Loucy (cell line): ENCODE measurements around the gene ALDH1L1.

Experiments
- H2AFZ ChIP-seq: fragments of 200-600 bp; sonication (generic); 2 replicates; pipeline ENCODE4 v1.6.0; 2016; ENCODE audit warnings: antibody characterized with exemption, mild to moderate bottlenecking, low read length, moderate library complexity
- H3F3A ChIP-seq: fragments of 200-600 bp; 2 replicates; pipeline ENCODE4 v1.6.0; 2016; ENCODE audit warnings: antibody characterized with exemption, low read depth, mild to moderate bottlenecking
- H3K27me3 ChIP-seq: fragments of 200-600 bp; sonication (generic); 2 replicates; pipeline ENCODE4 v1.6.1; 2014; ENCODE audit warnings: low read length, mild to moderate bottlenecking; ENCODE audit not compliant: insufficient read depth, poor library complexity, severe bottlenecking
- H3K36me3 ChIP-seq: fragments of 200-600 bp; sonication (generic); 2 replicates; pipeline ENCODE4 v1.6.1; 2016; ENCODE audit warnings: low read length; ENCODE audit not compliant: insufficient read depth
- H3K4me1 ChIP-seq: fragments of 200-600 bp; sonication (generic); 2 replicates; pipeline ENCODE4 v1.5.1; 2014; ENCODE audit warnings: low read length, mild to moderate bottlenecking; ENCODE audit not compliant: insufficient read depth, poor library complexity, severe bottlenecking
- H3K4me2 ChIP-seq: fragments of 200-600 bp; sonication (generic); 2 replicates; pipeline ENCODE4 v1.6.0; 2014; ENCODE audit warnings: antibody characterized with exemption, low read length, low read depth, mild to moderate bottlenecking; ENCODE audit not compliant: poor library complexity, severe bottlenecking
- H3K4me3 ChIP-seq: fragments of 200-600 bp; sonication (generic); 2 replicates; pipeline ENCODE4 v1.5.1; 2014; ENCODE audit warnings: low read length, mild to moderate bottlenecking, mixed read lengths; ENCODE audit not compliant: poor library complexity, severe bottlenecking
- H3K79me2 ChIP-seq: fragments of 200-600 bp; sonication (generic); 2 replicates; pipeline ENCODE4 v1.6.1; 2014; ENCODE audit warnings: low read length; ENCODE audit not compliant: insufficient read depth
- H3K9ac ChIP-seq: fragments of 200-600 bp; sonication (generic); 2 replicates; pipeline ENCODE4 v1.6.0; 2014; ENCODE audit warnings: mild to moderate bottlenecking, low read depth, low read length, moderate library complexity; ENCODE audit not compliant: poor library complexity, severe bottlenecking
- H3K9me2 ChIP-seq: fragments of 200-600 bp; sonication (generic); replicated peaks from 2 replicates; pipeline ENCODE4 v1.6.1; 2016; ENCODE audit warnings: low read depth, low read length, mixed read lengths
- H3K9me3 ChIP-seq: fragments of 200-600 bp; sonication (generic); 2 replicates; pipeline ENCODE4 v1.6.1; 2014; ENCODE audit warnings: mild to moderate bottlenecking, antibody characterized with exemption, low read length, low read depth; ENCODE audit not compliant: insufficient read depth
- H4K20me1 ChIP-seq: fragments of 200-600 bp; sonication (generic); 2 replicates; pipeline ENCODE4 v1.6.0; 2014; ENCODE audit warnings: antibody characterized with exemption, low read length, mild to moderate bottlenecking; ENCODE audit not compliant: insufficient read depth, poor library complexity, severe bottlenecking
- CTCF ChIP-seq: fragments of 200-600 bp; sonication (generic); conservative IDR thresholded peaks from 2 replicates; pipeline ENCODE4 v1.5.1; 2014; ENCODE audit warnings: mild to moderate bottlenecking, antibody characterized with exemption, low read length
- EZH2phosphoT487 ChIP-seq: fragments of 200-600 bp; IDR thresholded peaks from 2 replicates; pipeline ENCODE4 v1.6.1; 2018; ENCODE audit warnings: antibody characterized with exemption, mild to moderate bottlenecking, moderate library complexity, borderline replicate concordance

The ALDH1L1 gene

GRCh38 chr3:126113733-126114442 is 66.5 kb downstream of the ALDH1L1 start:
- Histone ChIP-seq H3K36me3 (no peaks in the 10 kb centered on the region), H4K20me1 (no peaks in the 10 kb centered on the region), H3K79me2 (no peaks in the 10 kb centered on the region), H3K9ac (no peak overlapping the region), H3K4me3 (no peak overlapping the region), H3K4me1 (no peaks in the 10 kb centered on the region), H3K27me3 (no peaks in the 10 kb centered on the region), H2AFZ (no peak overlapping the region), H3K9me2 (no peaks in the 10 kb centered on the region), H3K9me3 (no peaks in the 10 kb centered on the region), H3K4me2 (no peak overlapping the region), H3F3A (no peaks in the 10 kb centered on the region)
- TF ChIP-seq CTCF (peak; percentile 58), EZH2phosphoT487 (no peak)

GRCh38 chr3:126113238-126113555 is 67.2 kb downstream of the ALDH1L1 start:
- Histone ChIP-seq H3F3A (no peaks in the 10 kb centered on the region), H4K20me1 (no peaks in the 10 kb centered on the region), H2AFZ (no peak overlapping the region), H3K9ac (no peak overlapping the region), H3K4me2 (no peak overlapping the region), H3K4me3 (no peak overlapping the region), H3K36me3 (no peaks in the 10 kb centered on the region), H3K9me3 (no peaks in the 10 kb centered on the region), H3K27me3 (no peaks in the 10 kb centered on the region), H3K4me1 (no peaks in the 10 kb centered on the region), H3K9me2 (no peaks in the 10 kb centered on the region), H3K79me2 (no peaks in the 10 kb centered on the region)
- TF ChIP-seq CTCF (no peak), EZH2phosphoT487 (no peak)

GRCh38 chr3:126112531-126113237 is 67.7 kb downstream of the ALDH1L1 start:
- Histone ChIP-seq H3K4me2 (no peak overlapping the region), H3K4me1 (no peaks in the 10 kb centered on the region), H3K9ac (no peak overlapping the region), H4K20me1 (no peaks in the 10 kb centered on the region), H2AFZ (no peak overlapping the region), H3K9me2 (no peaks in the 10 kb centered on the region), H3K27me3 (no peaks in the 10 kb centered on the region), H3F3A (no peaks in the 10 kb centered on the region), H3K79me2 (no peaks in the 10 kb centered on the region), H3K9me3 (no peaks in the 10 kb centered on the region), H3K4me3 (no peak overlapping the region), H3K36me3 (no peaks in the 10 kb centered on the region)
- no peak for TF ChIP-seq CTCF
- no peak for TF ChIP-seq EZH2phosphoT487
